Ishikawa (cell line): Measurements from ENCODE around the gene SELENOW.

Experiments used
- CEBPB ChIP-seq: IDR thresholded peaks from 2 replicates; pipeline ENCODE4 v1.6.1; 2012
- CREB1 ChIP-seq: IDR thresholded peaks from 2 replicates; pipeline ENCODE4 v1.6.1; 2012; ENCODE audit warnings: low read depth
- EP300 ChIP-seq: IDR thresholded peaks from 2 replicates; pipeline ENCODE4 v1.6.1; 2012; ENCODE audit warnings: borderline replicate concordance
- TAF1 ChIP-seq: IDR thresholded peaks from 2 replicates; pipeline ENCODE4 v1.6.1; 2012; ENCODE audit warnings: low read depth, mild to moderate bottlenecking
- YY1 ChIP-seq: IDR thresholded peaks from 2 replicates; pipeline ENCODE4 v1.6.1; 2012; ENCODE audit warnings: low read depth

GRCh38 chr19:47750752-47751151 lies 27.8 kb upstream of the SELENOW start:
- TF ChIP-seq CREB1 (no peak), EP300 (no peak), YY1 (no peak), TAF1 (no peak), CEBPB (no peak)
